Kasumi-1 (cell line): ENCODE results near the gene MYBPH.

Experiments
- DNase-seq, 2 experiments: peaks; one replicate each; lab custom pipeline; 2025; lab: John Stamatoyannopoulos, UW

Gene MYBPH

GRCh38 chr1:203148579-203148978 lies 27.0 kb downstream of the MYBPH start:
- DNase-seq, result no peak

DNA sequence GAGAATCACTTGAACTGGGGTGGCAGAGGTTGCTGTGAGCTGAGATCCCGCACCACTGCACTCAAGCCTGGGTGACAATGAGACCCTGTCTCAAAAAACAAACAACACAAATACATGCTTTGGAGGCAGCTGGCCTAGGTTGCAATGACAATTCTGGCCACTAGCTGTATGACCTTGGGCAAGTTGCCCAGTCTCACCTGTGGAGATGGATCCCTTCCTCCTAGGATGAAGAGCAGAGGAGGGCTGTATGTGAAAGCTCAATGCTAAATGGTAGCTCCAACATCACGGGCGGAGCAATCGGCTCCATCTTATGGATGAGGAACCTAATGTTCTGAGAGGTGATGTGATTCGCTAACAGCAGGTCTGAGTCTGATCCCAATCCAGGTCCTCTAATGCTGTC lies 27.5 kb downstream of the MYBPH start:
- DNase-seq, result no peak

GRCh38 chr1:203147376-203147775 lies 28.2 kb downstream of the MYBPH start:
- no peak for DNase-seq

DNA sequence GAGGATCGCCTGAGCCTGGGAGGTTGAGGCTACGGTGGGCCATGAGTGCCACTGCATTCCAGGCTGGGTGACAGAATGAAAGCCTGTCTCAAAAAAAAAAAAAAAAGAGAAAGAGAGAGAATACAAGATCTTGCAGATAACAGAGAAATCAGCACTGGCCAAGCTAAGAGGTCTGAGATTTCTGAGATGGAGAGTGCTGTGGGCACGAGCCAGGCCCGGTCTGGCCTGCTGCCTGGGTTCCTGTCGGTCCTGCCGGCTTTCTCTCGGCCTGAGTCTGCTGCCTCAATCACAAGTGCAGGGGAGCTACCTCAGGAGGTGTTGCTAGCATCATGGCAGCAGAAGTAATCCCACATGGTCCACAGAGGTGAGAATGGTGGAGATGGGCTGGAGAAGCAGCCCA lies 29.1 kb downstream of the MYBPH start:
- DNase-seq, result no peak

- no peak for DNase-seq
Measured at GRCh38 chr1:203146042-203146369, 29.6 kb downstream of the MYBPH start.

- no peak for DNase-seq
Measured at GRCh38 chr1:203145321-203146041, 30.1 kb downstream of the MYBPH start.

GRCh38 chr1:203144661-203145060 lies 31.0 kb downstream of the MYBPH start:
- DNase-seq, result no peak

- DNase-seq, result no peak
Measured at GRCh38 chr1:203143641-203144040, 32.0 kb downstream of the MYBPH start.

DNA sequence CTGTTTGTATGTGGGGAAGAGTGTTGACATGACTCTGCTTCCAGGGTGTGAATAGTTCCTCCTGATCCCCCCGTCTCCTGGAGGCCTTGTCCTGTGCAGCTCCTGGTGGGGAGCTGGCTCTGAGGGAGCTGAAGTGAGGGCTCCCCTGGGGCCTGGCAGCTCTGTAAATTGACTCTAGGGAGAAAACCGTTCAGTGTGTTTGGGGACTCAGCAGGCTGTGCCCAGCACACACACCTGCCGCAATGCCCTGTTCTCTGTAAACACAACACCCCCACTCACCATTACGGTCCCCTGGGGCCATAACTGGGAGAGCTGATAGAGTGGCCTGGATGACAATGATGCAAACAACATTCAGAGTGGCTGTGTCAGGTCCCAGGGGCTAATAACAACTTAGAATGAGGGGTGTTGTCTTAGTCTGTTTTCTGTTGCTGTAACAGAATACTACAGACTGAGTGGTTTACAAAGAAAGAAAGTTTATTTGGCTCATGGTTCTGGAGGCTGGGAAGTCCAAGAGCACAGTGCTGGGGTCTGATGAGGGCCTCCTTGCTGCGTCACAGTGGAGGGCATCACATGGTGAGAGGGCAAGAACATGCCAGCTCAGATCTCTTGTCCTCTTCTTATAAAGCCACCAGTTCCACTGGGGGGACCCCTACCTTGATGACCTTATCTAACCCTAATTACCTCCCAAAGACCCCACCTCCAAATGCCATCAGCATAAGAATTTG lies 32.8 kb downstream of the MYBPH start:
- no peak for DNase-seq

- DNase-seq, result no peak
Measured at GRCh38 chr1:203142124-203142523, 33.5 kb downstream of the MYBPH start.

DNA sequence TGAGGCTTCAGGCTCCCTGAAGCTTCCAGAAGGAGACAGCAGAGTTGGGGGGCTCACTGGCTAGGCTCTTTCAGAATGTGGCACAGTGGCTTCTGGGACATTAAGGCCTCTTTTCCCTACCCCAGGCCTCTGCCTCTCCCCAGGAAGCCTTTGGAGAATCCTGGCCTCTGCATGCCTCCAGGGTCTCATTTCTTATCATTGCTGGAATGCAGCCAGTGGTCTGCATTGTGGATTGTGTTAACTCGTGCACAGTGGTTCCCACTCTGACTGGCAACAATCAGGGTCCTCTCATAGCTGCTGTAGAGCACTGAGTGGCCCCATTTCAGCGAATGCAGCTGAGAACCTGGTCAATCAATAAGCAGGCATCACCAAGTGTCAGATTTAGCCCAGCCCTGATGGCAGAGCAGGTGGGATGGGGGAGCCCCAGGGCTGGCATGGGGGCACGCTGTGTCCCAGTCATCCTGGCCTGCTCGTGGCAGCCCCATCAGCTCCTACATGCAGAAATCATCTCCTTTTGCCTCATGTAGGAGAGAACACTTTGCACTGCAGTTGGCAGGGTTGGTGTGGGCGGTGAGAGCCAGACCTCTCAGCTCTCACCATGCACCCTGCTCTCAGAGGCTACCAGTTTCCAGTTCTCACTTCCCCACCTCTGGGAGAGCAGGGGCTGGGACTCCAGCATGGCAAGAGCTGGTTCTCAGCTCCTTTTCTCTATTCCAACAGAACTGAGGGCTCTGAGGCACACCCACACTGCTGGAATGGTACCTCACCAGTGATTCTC lies 34.7 kb downstream of the MYBPH start:
- DNase-seq, result no peak

DNA sequence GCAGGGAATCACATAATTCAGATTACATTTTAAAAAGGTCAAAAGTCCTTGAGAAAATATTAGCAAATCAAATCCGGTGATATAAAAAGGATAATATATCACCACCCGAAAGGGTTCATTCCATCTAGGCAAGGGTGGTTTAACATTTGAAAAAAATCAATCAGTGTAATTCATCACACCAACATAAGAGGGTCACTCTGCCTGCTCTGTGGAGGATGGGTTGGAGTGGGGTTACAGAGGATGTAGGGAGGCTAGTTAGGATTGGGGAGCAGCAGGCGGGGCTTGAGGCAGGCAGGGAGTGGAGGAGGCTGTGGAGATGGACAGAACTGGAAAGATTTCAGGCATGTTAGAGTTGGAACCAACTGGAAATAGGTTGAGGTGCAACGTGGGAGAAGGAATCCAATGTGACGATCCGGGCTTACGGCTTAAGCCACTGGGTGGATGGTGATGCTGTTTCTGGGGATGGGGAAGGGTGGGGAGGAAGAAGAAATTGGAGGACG lies 35.6 kb downstream of the MYBPH start:
- DNase-seq, result no peak

DNA sequence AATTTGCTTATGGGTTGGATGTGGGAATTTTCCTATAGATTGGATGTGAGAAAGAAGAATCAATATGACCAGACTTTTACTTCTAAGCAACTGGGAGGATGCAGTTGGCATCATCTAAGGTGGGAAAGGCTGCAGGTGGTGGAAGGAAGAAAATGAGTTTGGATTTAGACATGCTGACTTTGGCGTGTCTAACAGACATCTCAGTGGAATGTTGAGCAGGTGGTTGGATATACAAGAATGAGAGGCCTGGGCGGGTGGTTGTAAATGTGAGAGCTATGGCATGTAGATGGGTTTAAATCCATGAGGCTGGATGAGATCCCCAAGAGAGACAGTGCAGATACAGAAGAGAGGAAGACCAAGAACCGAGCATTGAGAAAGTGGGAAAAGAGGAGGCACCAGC lies 37.6 kb downstream of the MYBPH start:
- no peak for DNase-seq

DNA sequence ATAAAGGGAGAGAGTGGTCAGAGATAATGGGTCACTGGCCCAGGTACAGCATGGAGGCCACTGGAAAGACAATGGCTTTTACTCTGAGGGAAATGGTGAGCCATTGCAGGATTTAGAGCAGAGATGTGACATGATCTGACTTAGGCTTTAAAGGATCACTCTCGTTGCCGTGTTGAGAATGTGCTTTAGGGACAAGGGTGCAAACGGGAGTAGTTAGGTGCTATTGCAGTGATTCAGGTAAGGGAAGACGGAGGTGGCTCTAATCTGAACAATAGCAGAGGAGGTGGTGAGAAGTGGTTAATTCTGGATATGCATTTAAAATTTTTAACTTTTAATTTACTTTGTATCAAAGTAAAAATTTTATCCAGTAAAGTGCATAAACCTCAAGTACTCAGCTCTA lies 38.3 kb downstream of the MYBPH start:
- DNase-seq, result no peak

DNA sequence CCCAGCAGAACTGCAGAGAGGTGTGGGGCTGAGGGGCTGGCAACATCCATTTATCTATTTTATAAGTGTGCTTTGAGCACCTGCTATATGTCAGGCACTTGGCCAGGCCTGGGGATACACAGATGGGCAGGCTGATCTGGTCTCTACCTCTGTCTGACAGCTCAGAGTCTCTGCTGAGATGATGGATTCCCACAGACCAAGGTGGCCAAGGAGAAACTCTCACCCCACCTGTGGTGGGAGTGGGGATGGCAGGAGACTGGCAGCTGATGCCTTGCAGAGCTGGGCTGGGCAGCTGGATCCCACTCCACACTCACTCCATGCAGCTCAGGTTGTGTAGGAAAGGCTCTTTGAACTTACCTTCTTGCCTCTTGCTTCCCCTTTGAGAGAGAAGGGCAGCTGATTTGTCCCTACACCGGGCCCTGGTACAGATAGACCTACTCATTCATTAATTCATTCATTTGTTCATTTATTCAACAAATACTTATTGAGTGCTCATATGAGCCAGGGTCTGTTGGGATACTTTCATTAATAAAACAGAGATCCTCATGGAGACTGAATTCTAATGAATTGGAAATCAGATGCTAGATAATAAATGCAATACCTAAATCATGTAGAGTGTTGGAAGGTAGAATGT lies 39.1 kb downstream of the MYBPH start:
- DNase-seq, result no peak

- DNase-seq, result peak; percentile 73 to 82
Measured at GRCh38 chr1:203135636-203136305, 39.9 kb downstream of the MYBPH start.

- DNase-seq, result peak; percentile 94 to 96
Measured at GRCh38 chr1:203133970-203134725, 41.5 kb downstream of the MYBPH start.

DNA sequence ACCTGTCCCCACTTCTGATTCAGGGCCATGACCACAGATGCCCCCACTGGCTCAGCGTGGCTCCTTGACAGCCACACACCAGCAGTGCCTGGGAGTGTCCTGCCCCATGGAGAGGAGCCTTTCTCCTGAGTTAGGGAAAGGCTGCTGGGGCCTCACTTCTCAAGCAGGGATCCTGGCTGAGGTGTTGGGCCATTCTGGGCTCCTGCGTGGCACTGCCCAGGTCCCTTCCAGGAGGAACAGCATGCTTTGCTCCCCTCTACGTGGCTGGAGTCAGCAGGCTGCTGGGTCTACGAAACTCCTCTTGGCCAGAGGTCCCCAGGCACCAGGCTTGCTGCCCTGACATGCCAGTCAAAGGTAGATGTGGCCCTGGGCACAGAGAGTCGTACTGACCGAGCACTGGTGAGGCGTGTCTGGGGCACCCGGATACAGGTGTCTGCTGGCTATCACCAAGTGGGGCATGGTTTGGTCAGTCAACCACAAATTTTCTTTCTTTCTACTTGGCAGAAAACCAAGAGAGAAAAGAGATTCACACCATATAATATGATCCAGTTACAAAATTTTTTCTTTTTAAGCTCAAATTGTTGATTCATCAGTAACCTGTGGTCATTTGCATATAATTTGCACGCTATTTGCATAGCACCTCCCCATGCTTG lies 44.0 kb downstream of the MYBPH start:
- DNase-seq, result no peak

DNA sequence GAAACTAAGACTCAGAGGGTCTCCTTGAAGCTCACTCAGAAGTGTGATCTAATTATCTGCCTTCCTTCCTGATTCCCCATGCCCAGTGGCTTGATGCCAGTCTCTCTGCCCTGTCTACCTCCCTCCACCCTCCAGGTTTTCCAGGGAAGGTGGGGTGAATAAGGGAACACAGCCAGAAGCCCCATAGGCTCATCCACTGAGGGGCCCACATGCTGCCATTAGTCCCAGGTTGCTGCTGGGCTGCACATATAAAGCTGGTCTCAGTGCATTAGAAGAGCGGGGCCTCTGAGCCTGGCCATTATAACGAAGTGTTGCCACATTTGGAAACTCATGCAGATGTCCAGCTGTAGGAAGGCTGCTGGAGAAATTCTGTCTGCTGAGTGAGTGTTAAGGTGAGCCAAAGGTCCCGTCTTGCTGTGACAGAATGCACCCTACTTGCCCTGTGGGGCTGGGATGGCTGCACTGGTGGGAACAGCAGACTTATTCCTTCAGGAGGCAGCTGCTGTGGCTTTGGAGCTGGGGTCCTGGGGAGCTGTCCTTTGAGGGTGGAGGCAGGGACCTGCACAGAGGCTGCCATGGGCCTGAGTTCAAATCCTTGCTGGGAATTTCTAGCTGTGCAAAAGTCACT lies 45.2 kb downstream of the MYBPH start:
- DNase-seq, result no peak
